ENCODE measurements around the gene RHBDL2. TPM values are rescaled to one million over a fixed set of nuclear protein-coding genes. Genes with fewer than 3 reads are reported as not detected.

Gene RHBDL2
- total RNA-seq, 1 donor from 2014 or later, result 1.8 TPM

Other genes with a start within 250 kb of the RHBDL2 start
- gene RRAGC, start 82.1 kb downstream of the RHBDL2 start, total RNA-seq, result 15.3 and 25.2 TPM in 2 replicates
- gene MYCBP, start 68.5 kb downstream of the RHBDL2 start, total RNA-seq, result 33.4 and 45.1 TPM in 2 replicates
- gene GJA9, start 60.2 kb downstream of the RHBDL2 start, total RNA-seq, result 0.20 and 0.35 TPM in 2 replicates
- 67.9 and 68.2 TPM in 2 replicates for gene AKIRIN1, start 49.4 kb upstream of the RHBDL2 start, total RNA-seq
- gene NDUFS5, start 84.5 kb upstream of the RHBDL2 start, total RNA-seq, result 510 and 879 TPM in 2 replicates